Epidermal melanocyte (primary cell): Measurements from ENCODE around the gene GMEB1.
"Not testable (repeated sequence)": the region's sequence is repeated elsewhere in the genome, so short reads cannot be mapped to it uniquely, and the experiment has no call there.

Source experiments
- DNase-seq: peaks from one replicate; pipeline ENCODE4 v3.0.0; 2011; ENCODE audit warnings: low spot score; ENCODE audit not compliant: insufficient read length

The GMEB1 gene

GRCh38 chr1:28668191-28668955, at the start of gene GMEB1:
GMEB1 (plus strand) TSS chr1:28668784; CDS start chr1:28683613, 14,829 bp downstream.
- peak; percentile 81 for DNase-seq

- DNase-seq: no peak
Observed at GRCh38 chr1:28631713-28632112, 36.9 kb upstream of the GMEB1 start.

- DNase-seq: peak; percentile 14
Observed at GRCh38 chr1:28632560-28632959, 36.0 kb upstream of the GMEB1 start.

- no peak for DNase-seq
Observed at GRCh38 chr1:28640766-28641165, 27.8 kb upstream of the GMEB1 start.

- DNase-seq: peak; percentile 44
Observed at GRCh38 chr1:28642056-28642846, 26.3 kb upstream of the GMEB1 start.

- peak; percentile 84 for DNase-seq
Observed at GRCh38 chr1:28642847-28643635, 25.5 kb upstream of the GMEB1 start, which contains the start of gene TAF12. TAF12 (minus strand) TSS chr1:28643067; CDS start chr1:28622081, 20,986 bp downstream.

GRCh38 chr1:28644494-28644893, 24.1 kb upstream of the GMEB1 start:
- DNase-seq: peak; percentile 8

GRCh38 chr1:28645406-28645805, 23.2 kb upstream of the GMEB1 start:
- not testable (repeated sequence) for DNase-seq

- DNase-seq: no peak
Observed at GRCh38 chr1:28646040-28646439, 22.5 kb upstream of the GMEB1 start.

- DNase-seq: peak; percentile 81
Observed at GRCh38 chr1:28648008-28648473, 20.5 kb upstream of the GMEB1 start.

GRCh38 chr1:28648474-28649198, 19.9 kb upstream of the GMEB1 start, which contains the start of gene RNU11:
RNU11 (plus strand) TSS chr1:28648600.
- DNase-seq: peak; percentile 31

- not testable (repeated sequence) for DNase-seq
Observed at GRCh38 chr1:28653063-28653462, 15.5 kb upstream of the GMEB1 start.

GRCh38 chr1:28653870-28654269, 14.7 kb upstream of the GMEB1 start:
- DNase-seq: not testable (repeated sequence)

GRCh38 chr1:28655448-28656311, 12.9 kb upstream of the GMEB1 start:
- DNase-seq: not testable (repeated sequence)

GRCh38 chr1:28656335-28656734, 12.2 kb upstream of the GMEB1 start:
- DNase-seq: no peak

- DNase-seq: no peak
Observed at GRCh38 chr1:28663871-28664470, 4.6 kb upstream of the GMEB1 start.

- DNase-seq: no peak
Observed at GRCh38 chr1:28666806-28667205, 1.8 kb upstream of the GMEB1 start.

- DNase-seq: peak; percentile 78
Observed at GRCh38 chr1:28668956-28669723, 556 bp downstream of the GMEB1 start.
